T-helper 2 cell (primary cell): ENCODE data around the gene OSBPL3.

Experiments
- DNase-seq, 5 experiments: peaks; one replicate each; pipeline versions ENCODE4 v3.0.0 to v3.0.0-alpha.2; 2012 to 2022

OSBPL3 gene

GRCh38 chr7:24952464-24952863 is 27.5 kb downstream of the OSBPL3 start:
- DNase-seq = no peak

- no peak for DNase-seq
These were observed 28.5 kb downstream of the OSBPL3 start for GRCh38 chr7:24951441-24951980.

GRCh38 chr7:24949884-24950283 is 30.1 kb downstream of the OSBPL3 start:
- no peak for DNase-seq

- peak in 1 of 5 experiments; percentile 62 for DNase-seq
These were observed 31.2 kb downstream of the OSBPL3 start for GRCh38 chr7:24948739-24949138.

- DNase-seq = no peak
These were observed 33.5 kb downstream of the OSBPL3 start for GRCh38 chr7:24946467-24946866.

- no peak for DNase-seq
These were observed 34.1 kb downstream of the OSBPL3 start for GRCh38 chr7:24945899-24946298.

GRCh38 chr7:24943096-24943948 is 36.7 kb downstream of the OSBPL3 start:
- peak in 1 of 5 experiments; percentile 74 for DNase-seq

- DNase-seq = no peak
These were observed 37.8 kb downstream of the OSBPL3 start for GRCh38 chr7:24942226-24942625.

GRCh38 chr7:24939416-24939815 is 40.6 kb downstream of the OSBPL3 start:
- DNase-seq = no peak

GRCh38 chr7:24936121-24936824 is 43.7 kb downstream of the OSBPL3 start:
- DNase-seq = no peak

- no peak for DNase-seq
These were observed 46.7 kb downstream of the OSBPL3 start for GRCh38 chr7:24933298-24933697.

GRCh38 chr7:24932815-24933214 is 47.2 kb downstream of the OSBPL3 start:
- no peak for DNase-seq

GRCh38 chr7:24932389-24932788 is 47.6 kb downstream of the OSBPL3 start:
- DNase-seq = no peak

- no peak for DNase-seq
These were observed 48.1 kb downstream of the OSBPL3 start for GRCh38 chr7:24931844-24932243.

- DNase-seq = no peak
These were observed 49.1 kb downstream of the OSBPL3 start for GRCh38 chr7:24930856-24931255.

- no peak for DNase-seq
These were observed 53.1 kb downstream of the OSBPL3 start for GRCh38 chr7:24926623-24927524.

GRCh38 chr7:24924375-24924774 is 55.6 kb downstream of the OSBPL3 start:
- DNase-seq = peak in 2 of 5 experiments; percentile 14 to 66

- no peak for DNase-seq
These were observed 56.7 kb downstream of the OSBPL3 start for GRCh38 chr7:24923172-24923865.

GRCh38 chr7:24922099-24922773 is 57.7 kb downstream of the OSBPL3 start:
- DNase-seq = no peak

- no peak for DNase-seq
These were observed 58.7 kb downstream of the OSBPL3 start for GRCh38 chr7:24921362-24921679.
